ENCODE measurements around the gene MESD. TPM values are rescaled to one million over a fixed set of nuclear protein-coding genes. Genes with fewer than 3 reads are reported as not detected.
A peak's percentile ranks its signal among the peaks of the same experiment; 100 is the strongest.

The MESD gene
- total and polyA plus RNA-seq, 12 donors: 13.2 to 56.1 (median 25.6) TPM

DNA sequence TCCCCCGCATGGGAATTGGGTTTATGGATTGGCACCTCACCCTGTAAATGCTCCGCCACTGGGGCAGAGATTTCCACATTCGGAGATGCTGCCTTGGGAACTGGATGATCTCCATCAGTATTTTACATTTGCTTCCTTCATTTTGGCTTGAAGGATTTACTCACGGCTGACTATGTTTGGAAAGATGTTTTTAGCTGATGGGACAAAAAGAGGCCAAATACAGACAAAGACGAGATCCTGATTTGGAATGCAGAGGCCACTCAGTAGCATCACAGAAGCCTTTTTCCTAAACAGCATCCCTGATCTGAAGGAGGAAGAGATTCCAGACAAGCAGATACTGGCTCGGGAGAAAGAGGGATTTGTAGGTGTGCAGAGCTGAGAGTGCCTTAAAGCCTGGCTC is 76.9 kb downstream of the MESD start:
- Histone ChIP-seq H3K4me1 (replicated peaks in 1 of 2) (no peaks in the 10 kb centered on the region), H3K36me3 (replicated peaks in 1 of 2) (no peaks in the 10 kb centered on the region), H3K27ac (no peak overlapping the region), H3K4me3 (no peak overlapping the region), H3K27me3 (no peaks in the 10 kb centered on the region), H3K9me3 (replicated peaks in 1 of 3) (no peaks in the 10 kb centered on the region)
- intact Hi-C loops (cut with DNase I): no loop called here
- no peak for TF ChIP-seq CTCF (IDR thresholded peaks at IDR 0.05)
- no peak for TF ChIP-seq POLR2A (IDR thresholded peaks at IDR 0.05)
- no peak for DNase-seq
- WGBS, 4 donors: 88 to 96% (median 93%) methylated on average over 5 to 6 of the region's 6 CpGs

GRCh38 chr15:80911821-80912220 is 77.8 kb downstream of the MESD start:
- no peaks in the 10 kb centered on the region for H3K9me3 ChIP-seq (replicated peaks in 1 of 3)
- no peaks in the 10 kb centered on the region for H3K36me3 ChIP-seq (replicated peaks in 1 of 2)
- DNase-seq: no peak
- intact Hi-C loops (cut with DNase I): no loop called here
- TF ChIP-seq CTCF (IDR thresholded peaks at IDR 0.05): no peak
- no peak for TF ChIP-seq POLR2A (IDR thresholded peaks at IDR 0.05)
- WGBS, 4 donors: 85 to 100% (median 93%) methylated on average over 1 of the region's 1 CpG
- H3K4me1 ChIP-seq (replicated peaks in 1 of 2): no peaks in the 10 kb centered on the region
- no peaks in the 10 kb centered on the region for H3K27me3 ChIP-seq
- no peak overlapping the region for H3K4me3 ChIP-seq
- no peak overlapping the region for H3K27ac ChIP-seq

- H3K9me3 ChIP-seq (replicated peaks in 1 of 3): no peaks in the 10 kb centered on the region
- H3K4me1 ChIP-seq (replicated peaks in 1 of 2): no peaks in the 10 kb centered on the region
- no peak overlapping the region for H3K4me3 ChIP-seq
- H3K27me3 ChIP-seq: no peaks in the 10 kb centered on the region
- no peaks in the 10 kb centered on the region for H3K36me3 ChIP-seq (replicated peaks in 1 of 2)
- 77 to 87% (median 86%) methylated on average over 11 of the region's 11 CpGs for WGBS, 4 donors
- intact Hi-C loops (cut with DNase I): no loop called here
- no peak overlapping the region for H3K27ac ChIP-seq
- peak in 5 of 7 donors; percentile 11 to 45 (median 32) for DNase-seq
- TF ChIP-seq CTCF (IDR thresholded peaks at IDR 0.05) (no peak), POLR2A (IDR thresholded peaks at IDR 0.05) (no peak)
Measured at GRCh38 chr15:80906159-80906766, 83.4 kb downstream of the MESD start.

DNA sequence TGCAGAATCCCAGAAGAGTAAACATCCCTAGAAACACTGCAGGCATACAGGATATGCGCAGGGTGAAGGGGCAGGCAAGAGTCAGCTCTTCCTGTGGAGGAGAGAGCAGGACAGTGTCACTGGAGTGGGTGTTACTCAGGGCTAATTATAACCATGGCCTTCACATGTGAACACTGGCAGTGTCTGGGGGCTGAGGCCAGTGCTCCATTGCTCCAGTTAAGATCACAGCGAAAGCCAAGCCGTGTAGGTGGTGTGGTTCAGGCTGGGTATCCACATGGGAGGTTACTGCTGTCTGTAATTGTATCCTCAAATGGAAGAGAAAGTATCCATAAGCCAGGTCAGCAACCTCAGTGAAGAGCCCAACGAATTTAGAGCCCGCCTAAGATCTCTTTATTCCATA is 84.6 kb downstream of the MESD start:
- TF ChIP-seq CTCF (IDR thresholded peaks at IDR 0.05) (no peak), POLR2A (IDR thresholded peaks at IDR 0.05) (no peak)
- no peaks in the 10 kb centered on the region for H3K4me1 ChIP-seq (replicated peaks in 1 of 2)
- peak in 3 of 7 donors; percentile 22 to 26 (median 25) for DNase-seq
- no peak overlapping the region for H3K4me3 ChIP-seq
- H3K36me3 ChIP-seq (replicated peaks in 1 of 2): no peaks in the 10 kb centered on the region
- no peaks in the 10 kb centered on the region for H3K27me3 ChIP-seq
- intact Hi-C loops (cut with DNase I): no loop called here
- H3K9me3 ChIP-seq (replicated peaks in 1 of 3): no peaks in the 10 kb centered on the region
- peak overlapping the region in 1 of 5 donors; percentile 20 for H3K27ac ChIP-seq
- 74 to 84% (median 78%) methylated on average over 5 of the region's 5 CpGs for WGBS, 4 donors
